Thoracic aorta (tissue), 2 donors: ENCODE measurements around the gene KIRREL3. TPM values are rescaled to one million over a fixed set of nuclear protein-coding genes. Genes with fewer than 3 reads are reported as not detected.
"Not testable (repeated sequence)": the region's sequence is repeated elsewhere in the genome, so short reads cannot be mapped to it uniquely, and the experiment has no call there.

Source experiments
- ATAC-seq: fragments of 150-250 bp; one replicate; pipeline ENCODE4 v1.8.0; 2017; ENCODE audit warnings: low read depth; ENCODE audit not compliant: insufficient number of reproducible peaks, low FRiP score
- DNase-seq: peaks from one replicate; pipeline ENCODE4 v3.0.0-alpha.2; 2020; ENCODE audit warnings: low spot score
- H3K27ac ChIP-seq, 2 donors: fragments of 200-600 bp; sonication (generic); 1 replicate in 1 of 2; 2 replicates in 1 of 2; pipeline ENCODE4 v1.5.1; 2016; ENCODE audit warnings: mild to moderate bottlenecking in 2 of 2, moderate library complexity in 2 of 2
- H3K27me3 ChIP-seq: fragments of 200-600 bp; sonication (generic); replicated peaks from 2 replicates; pipeline ENCODE4 v1.6.0; 2016; ENCODE audit warnings: mild to moderate bottlenecking; ENCODE audit not compliant: insufficient read depth
- H3K36me3 ChIP-seq: fragments of 200-600 bp; sonication (generic); one replicate; pipeline ENCODE4 v1.5.1; 2016
- H3K4me1 ChIP-seq, 2 donors: fragments of 200-600 bp; sonication (generic); 1 replicate in 1 of 2; 2 replicates in 1 of 2; pipeline versions ENCODE4 v1.5.1 to v1.6.0; 2016; ENCODE audit warnings: low read depth in 2 of 2, mild to moderate bottlenecking in 1 of 2; ENCODE audit not compliant: control insufficient read depth in 1 of 2
- H3K4me3 ChIP-seq: fragments of 200-600 bp; sonication (generic); 2 replicates; pipeline ENCODE4 v1.5.1; 2016; ENCODE audit warnings: mild to moderate bottlenecking
- H3K9me3 ChIP-seq: fragments of 200-600 bp; sonication (generic); 2 replicates; pipeline ENCODE4 v1.5.1; 2016
- total RNA-seq, 2 donors: library from RNA; depleted of rRNA; stranded (reverse); fragments of >200 nt; gene quantifications; one replicate each; pipeline versions ENCODE4 v1.1.0 to v1.2.3, GENCODE V29; 2016
- TF ChIP-seq, protein P1 (sequence below): fragments of 200-600 bp; sonication (generic); IDR thresholded peaks from one replicate; pipeline ENCODE4 v1.5.1; 2019; ENCODE audit warnings: antibody characterized with exemption

Gene KIRREL3
- total RNA-seq, 2 donors from 2014 or later: not detected

DNA sequence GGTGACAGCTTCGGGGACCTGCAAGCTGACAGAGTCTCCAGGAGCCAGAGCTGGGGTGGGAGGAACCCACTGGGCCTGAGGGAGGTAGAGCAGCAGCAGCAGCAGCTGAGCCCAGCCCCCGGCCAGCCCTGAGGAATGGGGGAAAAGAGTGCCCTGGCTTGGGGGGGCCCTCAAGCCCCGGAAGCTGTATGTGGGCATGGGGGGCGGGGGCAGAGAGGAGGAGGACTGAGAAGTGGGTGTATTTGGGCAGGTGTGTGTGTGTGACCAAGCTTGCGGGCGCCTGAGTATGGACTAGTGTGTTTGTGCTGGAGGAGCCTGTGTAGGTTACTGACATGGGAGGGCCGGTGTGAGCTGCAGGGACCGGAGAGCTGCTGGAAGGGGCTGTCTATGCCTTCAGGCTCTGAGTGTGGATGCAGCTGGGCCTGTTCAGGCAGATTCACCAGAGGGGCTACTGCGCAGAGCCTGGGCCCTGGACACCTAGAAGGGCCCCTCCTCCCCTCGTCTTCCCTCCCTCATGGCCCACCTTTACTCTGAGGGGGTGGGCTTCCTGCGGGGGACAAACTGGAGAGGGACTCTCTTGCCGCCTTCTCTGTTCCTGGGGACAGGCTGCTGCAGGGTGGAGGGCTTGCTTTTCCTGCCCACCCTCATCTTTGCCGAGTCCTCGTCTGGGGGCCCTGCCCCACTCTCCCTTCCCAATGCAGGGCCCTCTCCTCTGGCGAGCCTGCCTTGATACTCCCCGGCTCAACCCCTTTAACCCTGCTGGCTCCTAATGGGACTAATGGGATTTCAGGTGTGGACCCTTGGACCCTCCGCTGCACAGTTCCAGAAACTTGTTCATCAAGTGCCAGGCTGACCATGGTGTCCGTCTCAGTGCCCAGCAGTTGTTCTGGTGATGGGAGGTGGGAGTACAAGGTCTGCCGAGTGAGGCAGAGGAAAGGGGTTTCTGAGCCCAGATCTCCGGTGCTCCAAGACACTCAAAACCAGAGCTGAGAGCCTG lies 616.9 kb downstream of the KIRREL3 start:
- H3K27ac ChIP-seq: no peak overlapping the region
- DNase-seq (no peak), ATAC-seq (no peak)
- H3K4me1 ChIP-seq: peaks cover 7 to 14% of the 10 kb centered on the region in 2 donors
- H3K36me3 ChIP-seq: no peaks in the 10 kb centered on the region
- no peaks in the 10 kb centered on the region for H3K27me3 ChIP-seq
- TF ChIP-seq, protein P1, sequence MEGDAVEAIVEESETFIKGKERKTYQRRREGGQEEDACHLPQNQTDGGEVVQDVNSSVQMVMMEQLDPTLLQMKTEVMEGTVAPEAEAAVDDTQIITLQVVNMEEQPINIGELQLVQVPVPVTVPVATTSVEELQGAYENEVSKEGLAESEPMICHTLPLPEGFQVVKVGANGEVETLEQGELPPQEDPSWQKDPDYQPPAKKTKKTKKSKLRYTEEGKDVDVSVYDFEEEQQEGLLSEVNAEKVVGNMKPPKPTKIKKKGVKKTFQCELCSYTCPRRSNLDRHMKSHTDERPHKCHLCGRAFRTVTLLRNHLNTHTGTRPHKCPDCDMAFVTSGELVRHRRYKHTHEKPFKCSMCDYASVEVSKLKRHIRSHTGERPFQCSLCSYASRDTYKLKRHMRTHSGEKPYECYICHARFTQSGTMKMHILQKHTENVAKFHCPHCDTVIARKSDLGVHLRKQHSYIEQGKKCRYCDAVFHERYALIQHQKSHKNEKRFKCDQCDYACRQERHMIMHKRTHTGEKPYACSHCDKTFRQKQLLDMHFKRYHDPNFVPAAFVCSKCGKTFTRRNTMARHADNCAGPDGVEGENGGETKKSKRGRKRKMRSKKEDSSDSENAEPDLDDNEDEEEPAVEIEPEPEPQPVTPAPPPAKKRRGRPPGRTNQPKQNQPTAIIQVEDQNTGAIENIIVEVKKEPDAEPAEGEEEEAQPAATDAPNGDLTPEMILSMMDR: no peak
- H3K4me3 ChIP-seq: no peak overlapping the region
- no peaks in the 10 kb centered on the region for H3K9me3 ChIP-seq

DNA sequence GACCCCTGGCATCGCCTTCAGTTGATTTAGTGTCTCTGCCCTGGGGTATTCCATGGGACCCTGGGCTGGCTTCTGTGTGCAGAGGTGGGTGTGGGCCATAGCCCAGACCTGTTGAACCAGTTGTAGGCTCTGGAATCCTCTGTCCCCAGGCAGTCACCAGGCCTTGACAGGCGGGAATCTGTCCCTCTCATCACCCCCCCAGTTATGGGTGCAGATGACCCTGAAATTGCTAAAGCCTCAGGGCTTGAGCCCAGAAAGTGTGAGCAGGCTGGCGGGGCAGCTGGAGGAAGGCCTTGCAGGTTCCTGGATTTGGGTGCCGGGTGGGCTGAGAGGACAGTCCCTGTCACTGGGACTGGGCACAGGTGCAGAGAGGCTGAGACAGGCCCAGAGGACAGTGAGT lies 617.9 kb downstream of the KIRREL3 start:
- not testable (repeated sequence) for H3K4me3 ChIP-seq, ATAC-seq, DNase-seq, H3K27me3 ChIP-seq, H3K9me3 ChIP-seq, H3K36me3 ChIP-seq, H3K27ac ChIP-seq
- peaks cover 7 to 14% of the 10 kb centered on the region in 2 donors for H3K4me1 ChIP-seq

DNA sequence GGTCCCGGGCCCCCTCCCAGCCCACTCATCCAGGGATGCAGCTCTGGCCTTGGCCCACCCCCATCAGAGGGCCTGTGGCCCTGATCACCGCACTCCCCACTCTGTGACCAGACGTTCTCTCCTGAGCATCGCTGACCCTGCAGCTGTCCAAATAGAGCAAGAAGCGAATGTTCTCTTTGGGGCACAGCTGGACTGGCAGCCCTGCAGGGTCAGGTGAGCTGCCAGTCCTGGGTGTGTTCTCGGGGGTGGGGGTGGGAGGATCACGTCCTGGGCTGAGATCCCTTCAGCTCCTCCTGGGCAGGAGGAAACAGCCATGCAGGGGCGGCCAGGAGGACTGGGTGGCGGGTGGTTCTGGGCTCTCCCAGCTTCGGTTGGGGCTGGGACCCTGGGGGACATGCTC lies 618.6 kb downstream of the KIRREL3 start:
- ATAC-seq: not testable (repeated sequence)

DNA sequence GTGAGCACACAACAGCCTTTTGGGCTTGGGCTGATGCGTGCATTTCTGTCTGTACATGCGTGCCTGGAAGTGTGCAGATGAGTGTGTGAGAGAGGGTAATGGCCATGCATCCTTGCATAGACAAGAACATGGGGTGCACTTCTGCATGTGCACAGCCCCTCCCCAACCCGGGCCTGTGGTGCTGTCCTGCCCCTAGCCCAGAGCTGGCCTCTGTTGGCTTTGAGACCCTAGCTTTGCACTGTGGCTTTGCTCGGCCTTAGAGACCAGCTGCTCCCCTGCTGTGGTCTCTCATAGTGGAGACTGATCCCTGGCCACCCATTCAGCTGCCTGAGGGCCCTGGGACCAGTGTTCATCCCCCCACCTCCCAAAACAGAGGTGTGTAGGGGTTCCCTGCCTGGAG lies 619.7 kb downstream of the KIRREL3 start:
- Histone ChIP-seq H3K27ac (no peak overlapping the region), H3K4me1 (peaks cover under 1 to 2% of the 10 kb centered on the region in 2 donors)

More for the DNA sequence above, 618.6 kb downstream of the KIRREL3 start:
- not testable (repeated sequence) for H3K36me3 ChIP-seq, H3K9me3 ChIP-seq, H3K4me3 ChIP-seq, H3K27ac ChIP-seq, H3K27me3 ChIP-seq, DNase-seq
- peaks cover 7 to 13% of the 10 kb centered on the region in 2 donors for H3K4me1 ChIP-seq

DNA sequence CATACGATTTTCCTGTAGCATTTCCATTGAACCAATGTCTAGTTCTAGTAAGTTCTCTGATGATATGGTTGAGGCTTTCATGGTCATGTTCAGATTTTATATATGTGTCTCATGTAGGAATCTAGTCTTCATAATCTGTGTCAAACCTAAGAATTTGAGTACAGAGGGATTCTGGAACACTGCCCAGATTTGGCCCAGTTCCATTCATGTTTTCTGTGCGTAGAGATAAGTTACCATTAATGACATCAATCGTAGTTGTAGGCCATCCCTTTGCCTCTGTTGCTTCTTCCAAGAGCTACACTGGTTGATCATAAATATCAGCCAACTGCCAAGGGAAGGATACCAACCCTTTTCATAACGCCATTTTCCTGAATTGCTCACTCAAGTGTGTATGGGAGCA lies 621.8 kb downstream of the KIRREL3 start:
- TF ChIP-seq, protein P1: no peak
- H3K27me3 ChIP-seq: no peaks in the 10 kb centered on the region
- ATAC-seq (no peak), DNase-seq (no peak)
- H3K27ac ChIP-seq: no peak overlapping the region
- no peak overlapping the region for H3K4me3 ChIP-seq
- no peaks in the 10 kb centered on the region for H3K4me1 ChIP-seq
- no peaks in the 10 kb centered on the region for H3K9me3 ChIP-seq
- H3K36me3 ChIP-seq: no peaks in the 10 kb centered on the region

More for the DNA sequence above, 619.7 kb downstream of the KIRREL3 start:
- DNase-seq (no peak), ATAC-seq (no peak)
- Histone ChIP-seq H3K36me3 (no peaks in the 10 kb centered on the region), H3K9me3 (no peaks in the 10 kb centered on the region), H3K27me3 (no peaks in the 10 kb centered on the region), H3K4me3 (no peak overlapping the region)
- TF ChIP-seq, protein P1: no peak

DNA sequence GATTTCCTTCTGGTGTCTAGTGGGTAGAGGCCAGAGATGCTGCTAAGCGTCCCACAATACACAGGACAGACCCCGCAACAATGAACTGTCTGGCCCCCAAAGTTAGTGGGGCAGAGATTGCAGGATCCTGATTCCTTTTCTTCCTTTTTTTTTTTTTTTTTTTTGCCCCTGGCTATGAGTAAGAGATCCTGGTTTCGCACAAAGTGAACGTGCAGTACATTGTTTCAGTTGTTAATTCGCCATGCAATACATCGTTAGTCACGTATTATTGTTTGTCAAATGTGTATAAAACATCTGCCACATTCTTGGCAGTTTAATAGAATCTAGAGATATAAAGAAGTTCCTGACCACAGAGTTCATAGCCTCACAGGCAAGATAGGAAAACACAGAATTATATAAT lies 624.8 kb downstream of the KIRREL3 start:
- DNase-seq: no peak
- no peak for ATAC-seq
- Histone ChIP-seq H3K4me3 (no peak overlapping the region), H3K9me3 (no peaks in the 10 kb centered on the region), H3K4me1 (no peaks in the 10 kb centered on the region), H3K36me3 (no peaks in the 10 kb centered on the region), H3K27ac (no peak overlapping the region), H3K27me3 (no peaks in the 10 kb centered on the region)
- TF ChIP-seq, protein P1: no peak

DNA sequence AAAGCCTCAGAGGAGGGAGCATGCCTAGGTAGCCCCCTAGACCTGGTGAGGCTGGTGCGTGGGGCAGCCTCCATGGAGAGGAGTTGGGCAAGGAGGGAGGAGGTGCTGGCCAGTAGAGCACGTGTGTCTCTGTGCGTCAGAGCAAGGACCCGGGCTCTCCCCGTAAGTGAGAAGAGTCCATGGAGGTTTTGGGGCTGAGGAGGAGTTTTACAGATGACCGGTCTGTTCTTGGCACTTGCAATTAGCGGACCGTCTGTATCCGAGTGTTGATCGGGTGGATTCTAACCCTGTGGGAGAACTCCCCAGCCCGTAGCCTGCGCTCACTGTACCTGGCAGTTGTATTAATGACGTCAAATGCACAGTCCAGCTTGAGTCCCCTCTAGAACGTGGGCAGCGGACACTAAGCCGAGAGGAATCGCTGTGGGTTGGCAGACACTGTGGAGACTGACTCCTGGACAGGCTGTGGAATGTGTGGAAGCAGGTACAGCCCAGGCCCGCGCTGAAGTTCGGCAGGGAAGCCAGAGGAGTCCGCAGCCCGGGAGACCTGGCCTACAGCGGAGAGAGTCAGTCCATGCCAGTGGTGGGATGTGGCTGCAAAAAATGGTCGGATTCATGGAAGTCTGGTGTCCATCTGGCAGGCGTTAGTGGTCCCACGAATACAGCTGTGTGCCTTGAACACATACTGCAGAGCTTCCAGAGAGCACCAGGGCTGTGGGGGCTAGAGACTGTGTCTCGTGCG lies 625.8 kb downstream of the KIRREL3 start:
- H3K4me1 ChIP-seq, H3K36me3 ChIP-seq, H3K9me3 ChIP-seq, H3K27ac ChIP-seq, H3K27me3 ChIP-seq, ATAC-seq, DNase-seq, H3K4me3 ChIP-seq: not testable (repeated sequence)

DNA sequence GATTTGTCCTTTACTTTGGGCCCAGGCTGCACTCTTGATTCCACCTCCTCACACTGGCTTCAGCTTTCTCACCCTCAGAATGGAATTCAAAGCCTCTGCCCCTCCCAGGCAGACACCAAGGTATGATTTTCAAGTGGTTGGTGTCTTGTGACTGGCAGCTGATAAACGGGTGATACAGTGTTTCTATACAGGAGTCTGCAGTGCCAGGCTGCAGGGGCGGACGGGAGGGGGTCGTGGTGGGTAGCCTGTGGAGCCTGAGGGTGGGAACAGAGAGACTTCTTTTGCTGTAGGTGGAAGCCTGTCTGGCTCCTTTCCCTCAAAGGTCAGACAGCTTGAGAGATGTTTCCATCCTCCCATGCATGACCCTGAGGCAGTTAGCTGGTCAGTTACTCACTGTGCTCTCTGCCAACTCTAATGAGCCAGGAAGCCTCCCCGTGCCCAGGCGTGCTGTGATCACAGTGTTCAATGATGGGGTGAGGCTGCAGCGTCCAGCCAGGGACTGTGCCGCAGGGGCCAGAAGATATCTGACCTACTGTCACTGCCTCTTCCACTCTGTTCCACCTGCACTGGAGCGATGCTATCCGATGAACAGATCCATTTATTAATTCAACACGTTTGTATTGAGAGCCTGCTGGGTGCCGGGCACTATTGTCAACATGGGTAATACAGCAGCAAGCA lies 627.0 kb downstream of the KIRREL3 start:
- not testable (repeated sequence) for H3K36me3 ChIP-seq, H3K27me3 ChIP-seq, H3K9me3 ChIP-seq, ATAC-seq, DNase-seq, H3K27ac ChIP-seq, H3K4me3 ChIP-seq, H3K4me1 ChIP-seq
